ENCODE results near the gene RFX4. TPM values are rescaled to one million over a fixed set of nuclear protein-coding genes. Genes with fewer than 3 reads are reported as not detected.

Gene RFX4
- total RNA-seq, 1 donor = not detected

DNA sequence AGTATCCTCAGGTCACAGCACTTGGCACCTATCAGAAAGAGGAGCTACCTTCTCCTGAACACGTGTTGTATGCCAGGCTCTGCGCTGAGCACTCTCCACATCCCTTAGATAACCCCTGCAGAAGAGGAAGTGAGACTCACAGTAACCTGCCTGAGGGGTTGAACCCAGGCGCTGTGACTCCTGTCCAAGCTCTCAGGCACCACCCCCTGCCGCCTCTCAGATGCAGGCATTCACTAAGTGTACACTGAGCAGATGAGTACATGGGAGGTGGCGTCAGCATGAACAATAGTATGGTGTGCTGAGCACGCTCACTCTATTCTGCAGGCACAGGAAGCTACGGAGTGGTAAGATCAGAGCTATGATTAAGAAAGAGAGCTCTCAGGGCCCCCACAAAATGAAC lies 170.7 kb downstream of the RFX4 start:
- TF ChIP-seq, protein P1, sequence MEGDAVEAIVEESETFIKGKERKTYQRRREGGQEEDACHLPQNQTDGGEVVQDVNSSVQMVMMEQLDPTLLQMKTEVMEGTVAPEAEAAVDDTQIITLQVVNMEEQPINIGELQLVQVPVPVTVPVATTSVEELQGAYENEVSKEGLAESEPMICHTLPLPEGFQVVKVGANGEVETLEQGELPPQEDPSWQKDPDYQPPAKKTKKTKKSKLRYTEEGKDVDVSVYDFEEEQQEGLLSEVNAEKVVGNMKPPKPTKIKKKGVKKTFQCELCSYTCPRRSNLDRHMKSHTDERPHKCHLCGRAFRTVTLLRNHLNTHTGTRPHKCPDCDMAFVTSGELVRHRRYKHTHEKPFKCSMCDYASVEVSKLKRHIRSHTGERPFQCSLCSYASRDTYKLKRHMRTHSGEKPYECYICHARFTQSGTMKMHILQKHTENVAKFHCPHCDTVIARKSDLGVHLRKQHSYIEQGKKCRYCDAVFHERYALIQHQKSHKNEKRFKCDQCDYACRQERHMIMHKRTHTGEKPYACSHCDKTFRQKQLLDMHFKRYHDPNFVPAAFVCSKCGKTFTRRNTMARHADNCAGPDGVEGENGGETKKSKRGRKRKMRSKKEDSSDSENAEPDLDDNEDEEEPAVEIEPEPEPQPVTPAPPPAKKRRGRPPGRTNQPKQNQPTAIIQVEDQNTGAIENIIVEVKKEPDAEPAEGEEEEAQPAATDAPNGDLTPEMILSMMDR (IDR thresholded peaks at IDR 0.05; ENCODE audit: insufficient read depth, low read length) = no peak
- no peak for DNase-seq (ENCODE audit: low read depth)
- H3K4me3 ChIP-seq (ENCODE audit: low read depth, low read length) = no peak overlapping the region

DNA sequence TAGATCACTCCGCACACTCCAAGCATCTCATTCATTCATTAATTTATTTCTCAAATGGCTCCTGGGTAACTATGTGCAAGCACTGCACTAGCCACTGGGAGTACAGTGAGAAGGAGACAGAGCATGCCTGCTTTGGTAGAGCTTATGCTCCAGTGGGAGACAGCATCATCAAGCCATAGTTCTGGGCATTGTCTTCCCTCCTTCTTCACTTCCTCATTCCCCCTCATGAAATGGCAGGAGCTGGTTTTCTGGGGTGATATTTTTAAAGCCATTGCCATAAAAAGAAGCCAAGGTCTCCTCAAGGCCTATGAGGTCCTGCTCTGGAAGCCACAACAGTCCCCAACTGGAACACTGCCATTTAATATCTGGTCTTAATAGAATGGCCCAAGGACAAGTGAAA lies 171.5 kb downstream of the RFX4 start:
- no peak overlapping the region for H3K4me3 ChIP-seq (ENCODE audit: low read depth, low read length)
- TF ChIP-seq, protein P1 (IDR thresholded peaks at IDR 0.05; ENCODE audit: insufficient read depth, low read length) = no peak
- DNase-seq (ENCODE audit: low read depth) = no peak

DNA sequence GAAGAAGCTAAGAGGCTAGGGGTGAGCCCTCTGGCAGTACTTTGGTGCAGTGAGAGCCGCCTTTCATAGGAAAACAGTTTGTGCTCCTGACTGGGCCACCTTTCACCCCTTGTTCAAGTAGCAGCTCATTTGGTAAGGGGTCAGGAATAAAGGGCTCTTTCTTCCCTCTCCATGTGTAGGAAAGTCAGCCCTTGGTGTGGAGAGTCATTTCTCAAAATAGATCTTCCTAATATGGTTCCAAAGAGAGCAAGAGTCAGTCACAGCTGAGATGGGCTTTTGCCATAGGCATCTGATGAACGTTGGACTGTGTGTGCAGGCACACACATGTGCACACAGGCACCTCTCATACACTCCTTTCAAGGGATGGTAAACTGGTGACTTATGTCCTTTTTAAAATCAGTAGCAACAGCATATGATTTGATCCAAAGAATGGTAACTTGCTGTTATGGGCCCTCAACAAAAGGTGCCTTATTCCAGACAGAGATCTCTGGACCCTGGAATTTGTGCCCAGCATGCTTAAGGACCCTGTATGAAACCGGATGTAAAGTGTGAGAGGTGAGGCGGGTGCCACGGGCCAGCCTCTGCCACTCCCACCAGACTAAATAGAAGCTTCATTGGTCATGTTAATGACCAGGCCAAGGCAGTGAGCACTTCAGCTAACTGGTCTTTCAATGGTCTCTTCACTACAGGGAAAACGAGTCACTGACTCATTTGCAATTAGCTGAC lies 175.0 kb downstream of the RFX4 start:
- no peak for DNase-seq (ENCODE audit: low read depth)
- TF ChIP-seq, protein P1 (IDR thresholded peaks at IDR 0.05; ENCODE audit: insufficient read depth, low read length) = no peak
- H3K4me3 ChIP-seq (ENCODE audit: low read depth, low read length) = no peak overlapping the region

DNA sequence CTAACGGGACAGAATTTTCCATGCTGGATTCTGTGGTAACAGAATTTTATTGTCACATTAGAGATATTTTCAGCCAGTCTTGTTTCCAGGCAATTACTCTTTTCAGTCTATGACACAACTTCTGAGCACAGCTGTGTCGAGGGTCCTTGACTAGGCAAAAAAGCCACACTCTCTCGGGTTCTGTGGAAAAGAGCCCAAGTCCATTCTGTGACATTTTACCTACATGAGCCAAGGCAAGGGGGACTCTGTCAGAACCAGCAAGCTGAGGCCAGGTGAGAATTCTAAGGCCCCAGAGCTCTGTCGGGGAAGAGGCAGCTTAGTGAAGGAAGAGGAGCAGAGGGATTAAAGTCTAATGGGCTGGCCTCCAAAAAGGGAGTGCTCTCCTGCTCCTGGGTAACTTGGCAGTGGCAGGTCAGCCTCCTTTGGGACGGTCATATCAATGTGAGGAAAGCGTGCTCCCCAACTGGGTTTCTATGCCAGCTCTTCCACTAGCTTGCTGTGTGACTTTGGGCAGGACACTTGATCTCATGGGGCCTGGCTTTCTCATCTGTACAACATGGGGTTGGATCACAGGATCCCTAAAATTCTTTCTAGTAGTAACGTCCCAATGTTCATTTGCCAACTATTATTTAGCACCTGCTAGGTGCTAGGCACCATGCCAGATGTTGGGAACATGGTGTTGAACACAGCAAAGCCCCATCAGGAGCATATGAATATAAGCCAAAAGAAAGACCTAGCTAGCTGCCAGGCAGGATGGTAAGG lies 175.7 kb downstream of the RFX4 start:
- DNase-seq (ENCODE audit: low read depth) = no peak
- no peak overlapping the region for H3K4me3 ChIP-seq (ENCODE audit: low read depth, low read length)
- TF ChIP-seq, protein P1 (IDR thresholded peaks at IDR 0.05; ENCODE audit: insufficient read depth, low read length) = no peak

DNA sequence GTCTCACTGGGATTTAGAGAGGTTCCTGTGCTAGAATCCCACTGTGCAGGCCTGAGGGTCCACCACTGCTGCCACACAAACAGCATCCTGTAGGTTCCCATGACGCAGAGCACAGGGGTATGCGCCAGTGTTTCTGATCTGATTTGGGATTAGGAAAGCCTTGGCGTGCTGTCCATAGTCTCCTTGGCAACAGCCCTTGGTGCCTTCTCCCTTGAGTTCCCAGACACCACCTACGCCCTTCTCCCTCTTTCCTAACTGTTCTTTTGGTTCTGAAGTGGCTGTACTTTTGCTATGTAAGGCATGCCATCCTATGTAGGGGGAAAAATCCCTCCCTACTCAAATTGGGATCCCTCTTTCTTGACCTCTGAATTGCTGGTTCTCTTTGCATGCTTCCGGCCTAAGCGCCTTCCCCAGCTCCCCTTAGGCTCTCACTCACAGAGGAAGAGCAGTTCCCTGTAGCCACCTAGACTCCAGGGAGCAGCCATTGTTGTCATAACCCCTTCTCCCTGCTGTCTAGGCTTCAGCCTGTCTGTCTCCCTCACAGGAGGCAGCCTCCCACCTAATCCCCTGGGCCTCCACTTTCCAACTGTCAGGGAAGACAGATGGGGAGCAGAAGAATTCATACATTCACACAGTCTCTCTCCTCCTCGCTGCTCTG lies 176.9 kb downstream of the RFX4 start:
- H3K4me3 ChIP-seq (ENCODE audit: low read depth, low read length) = no peak overlapping the region
- DNase-seq (ENCODE audit: low read depth) = peak; percentile 50
- TF ChIP-seq, protein P1 (IDR thresholded peaks at IDR 0.05; ENCODE audit: insufficient read depth, low read length) = no peak

DNA sequence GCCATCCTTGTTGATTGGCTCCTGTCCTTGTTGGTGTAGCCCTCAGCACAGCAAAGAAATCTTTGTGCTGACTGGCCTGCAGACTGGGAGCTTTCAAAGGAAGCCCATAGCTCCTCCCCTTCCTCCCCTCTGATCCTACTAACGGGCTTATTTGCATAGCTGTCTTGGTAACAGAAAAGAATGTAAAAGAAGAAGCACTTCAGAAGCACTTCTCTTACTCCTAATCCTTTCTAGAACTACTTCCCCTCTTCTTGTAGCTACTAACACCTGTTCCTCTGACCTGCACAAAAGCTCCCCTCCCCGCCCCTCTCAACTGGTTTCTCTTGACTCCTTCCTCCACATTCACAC lies 177.4 kb downstream of the RFX4 start:
- TF ChIP-seq, protein P1 (IDR thresholded peaks at IDR 0.05; ENCODE audit: insufficient read depth, low read length) = no peak
- DNase-seq (ENCODE audit: low read depth) = no peak

More for the DNA sequence above, 177.4 kb downstream of the RFX4 start:
- no peak overlapping the region for H3K4me3 ChIP-seq (ENCODE audit: low read depth, low read length)

All from fibroblast of the aortic adventitia (primary cell).